Neuronal stem cell (in vitro differentiated cells): Measurements from ENCODE around the gene RDH16.
"Not testable (repeated sequence)": the region's sequence is repeated elsewhere in the genome, so short reads cannot be mapped to it uniquely, and the experiment has no call there.

Experiments
- DNase-seq: peaks from one replicate; pipeline ENCODE4 v3.0.0-alpha.2; 2013; ENCODE audit warnings: low spot score
- H2AFZ ChIP-seq: one replicate; pipeline ENCODE4 v1.6.1; 2013; ENCODE audit warnings: mild to moderate bottlenecking, low read length, inconsistent platforms
- H2AK5ac ChIP-seq: 2 replicates; pipeline ENCODE4 v1.6.1; 2013; ENCODE audit warnings: low read depth, mild to moderate bottlenecking, inconsistent platforms, low read length, moderate library complexity, mixed read lengths
- H2BK120ac ChIP-seq: 2 replicates; pipeline ENCODE4 v1.6.1; 2013; ENCODE audit warnings: low read depth, mild to moderate bottlenecking, inconsistent platforms, low read length, moderate library complexity, mixed read lengths
- H2BK12ac ChIP-seq: one replicate; pipeline ENCODE4 v1.6.1; 2013; ENCODE audit warnings: low read length, inconsistent platforms
- H2BK15ac ChIP-seq: 2 replicates; pipeline ENCODE4 v1.6.1; 2013; ENCODE audit warnings: mild to moderate bottlenecking, low read length, inconsistent platforms, mixed read lengths
- H2BK5ac ChIP-seq: one replicate; pipeline ENCODE4 v1.6.1; 2013; ENCODE audit warnings: inconsistent platforms, mild to moderate bottlenecking, low read length, moderate library complexity
- H3K14ac ChIP-seq: one replicate; pipeline ENCODE4 v1.6.1; 2013; ENCODE audit warnings: low read length, inconsistent platforms
- H3K18ac ChIP-seq: 2 replicates; pipeline ENCODE4 v1.6.1; 2013; ENCODE audit warnings: low read length, inconsistent platforms
- H3K23ac ChIP-seq: 2 replicates; pipeline ENCODE4 v1.6.1; 2013; ENCODE audit warnings: low read depth, mild to moderate bottlenecking, mixed read lengths, low read length, inconsistent platforms; ENCODE audit not compliant: poor library complexity
- H3K27ac ChIP-seq: replicated peaks from 3 replicates; pipeline ENCODE4 v1.5.1; 2013; ENCODE audit warnings: low read length, inconsistent platforms
- H3K27me3 ChIP-seq, 3 experiments: 2 replicates each; pipeline ENCODE4 v1.6.1; 2013; ENCODE audit warnings: low read length in 3 of 3, mild to moderate bottlenecking in 2 of 3, inconsistent platforms in 1 of 3, low read depth in 1 of 3, mixed read lengths in 1 of 3, moderate library complexity in 1 of 3; ENCODE audit not compliant: control insufficient read depth in 3 of 3, insufficient read depth in 3 of 3
- H3K36me3 ChIP-seq, 2 donors: replicated peaks in 1 of 2; 2 replicates each; pipeline ENCODE4 v1.6.1; 2013; ENCODE audit warnings: low read length in 2 of 2; ENCODE audit not compliant: control insufficient read depth in 2 of 2, insufficient read depth in 2 of 2
- H3K4ac ChIP-seq: 2 replicates; pipeline ENCODE4 v1.6.1; 2013; ENCODE audit warnings: inconsistent platforms, mild to moderate bottlenecking, low read length, moderate library complexity
- H3K4me1 ChIP-seq, 2 donors: 1 replicate in 1 of 2; 2 replicates in 1 of 2; pipeline ENCODE4 v1.6.1; 2013; ENCODE audit warnings: low read length in 2 of 2, low read depth in 1 of 2; ENCODE audit not compliant: control insufficient read depth in 2 of 2, insufficient read depth in 1 of 2
- H3K4me2 ChIP-seq: one replicate; pipeline ENCODE4 v1.6.1; 2013; ENCODE audit warnings: mild to moderate bottlenecking, low read length, inconsistent platforms; ENCODE audit not compliant: insufficient read depth, poor library complexity, severe bottlenecking
- H3K4me3 ChIP-seq, 2 donors: 2 replicates each; pipeline ENCODE4 v1.5.1; 2013; ENCODE audit warnings: low read length in 2 of 2, mild to moderate bottlenecking in 2 of 2, inconsistent platforms in 1 of 2, moderate library complexity in 1 of 2
- H3K79me1 ChIP-seq: one replicate; pipeline ENCODE4 v1.6.1; 2013; ENCODE audit warnings: low read depth, mild to moderate bottlenecking, inconsistent platforms, low read length, moderate library complexity
- H3K9ac ChIP-seq: one replicate; pipeline ENCODE4 v1.6.1; 2013; ENCODE audit warnings: mild to moderate bottlenecking, low read depth, low read length, inconsistent platforms; ENCODE audit not compliant: poor library complexity
- H3K9me3 ChIP-seq, 2 donors: replicated peaks in 1 of 2; 2 replicates each; pipeline versions ENCODE3 to v1.6.1; 2013; ENCODE audit warnings: low read length in 2 of 2, mild to moderate bottlenecking in 2 of 2, inconsistent platforms in 1 of 2, low read depth in 1 of 2, mixed read lengths in 1 of 2, moderate library complexity in 1 of 2; ENCODE audit not compliant: control insufficient read depth in 2 of 2, insufficient read depth in 1 of 2
- H4K8ac ChIP-seq: one replicate; pipeline ENCODE4 v1.6.1; 2013; ENCODE audit warnings: low read depth, mild to moderate bottlenecking, inconsistent platforms, low read length, moderate library complexity
- H4K91ac ChIP-seq: one replicate; pipeline ENCODE4 v1.6.1; 2013; ENCODE audit warnings: low read length, low read depth, mild to moderate bottlenecking, inconsistent platforms; ENCODE audit not compliant: poor library complexity
- WGBS, 2 donors: extraction: QIAGEN DNeasy Blood & Tissue Kit; methylation state at CpG; one replicate each; pipeline ENCODE4 v1.1.7; 2013; ENCODE audit warnings: missing lambda C conversion rate in 2 of 2, mixed read lengths in 1 of 2; ENCODE audit not compliant: insufficient read length in 2 of 2, insufficient replicate concordance in 1 of 2; ENCODE audit errors: extremely low coverage in 2 of 2; 5-methylcytosine and 5-hydroxymethylcytosine counted together

RDH16 gene

DNA sequence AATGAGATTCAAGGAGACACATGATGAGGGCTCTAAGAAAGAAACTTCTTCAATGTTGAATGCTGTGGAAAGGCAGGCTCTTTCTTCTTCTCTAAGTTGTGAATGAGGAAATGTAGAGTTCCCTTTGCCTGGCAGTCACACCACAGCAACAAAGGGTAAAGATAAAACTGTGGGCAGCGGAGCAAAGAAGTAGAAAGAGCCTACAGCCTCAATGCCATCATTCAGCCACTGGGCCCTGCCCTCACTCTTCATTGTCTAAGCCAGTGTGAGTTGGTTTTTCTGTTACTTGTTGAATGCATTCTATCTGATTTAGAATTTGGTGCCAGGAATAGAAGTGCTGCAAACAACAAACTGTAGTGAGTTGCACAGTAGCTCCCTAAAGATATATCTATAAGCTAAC is 35.4 kb downstream of the RDH16 start:
- H3K27ac ChIP-seq = no peak overlapping the region
- no peak overlapping the region for H2BK5ac ChIP-seq
- WGBS, 2 donors = no CpG with 5 or more reads among the region's 1 CpG
- no peaks in the 10 kb centered on the region for H3K4me1 ChIP-seq
- H3K9me3 ChIP-seq = peaks cover 0 to 2% of the 10 kb centered on the region in 2 donors
- no peak overlapping the region for H3K23ac ChIP-seq
- H3K79me1 ChIP-seq = no peaks in the 10 kb centered on the region
- H4K91ac ChIP-seq = no peak overlapping the region
- H3K4ac ChIP-seq = no peak overlapping the region
- H3K36me3 ChIP-seq = no peaks in the 10 kb centered on the region
- H3K18ac ChIP-seq = no peak overlapping the region
- no peak overlapping the region for H2AFZ ChIP-seq
- H2BK120ac ChIP-seq = no peak overlapping the region
- no peak for DNase-seq
- no peak overlapping the region for H3K14ac ChIP-seq
- no peak overlapping the region for H3K9ac ChIP-seq
- no peak overlapping the region for H4K8ac ChIP-seq
- no peak overlapping the region for H2AK5ac ChIP-seq
- H3K27me3 ChIP-seq = peaks cover 0 to 6% (median 0%) of the 10 kb centered on the region in 3 experiments
- H2BK15ac ChIP-seq = no peak overlapping the region
- H3K4me3 ChIP-seq = no peak overlapping the region
- no peak overlapping the region for H2BK12ac ChIP-seq
- H3K4me2 ChIP-seq = no peak overlapping the region

DNA sequence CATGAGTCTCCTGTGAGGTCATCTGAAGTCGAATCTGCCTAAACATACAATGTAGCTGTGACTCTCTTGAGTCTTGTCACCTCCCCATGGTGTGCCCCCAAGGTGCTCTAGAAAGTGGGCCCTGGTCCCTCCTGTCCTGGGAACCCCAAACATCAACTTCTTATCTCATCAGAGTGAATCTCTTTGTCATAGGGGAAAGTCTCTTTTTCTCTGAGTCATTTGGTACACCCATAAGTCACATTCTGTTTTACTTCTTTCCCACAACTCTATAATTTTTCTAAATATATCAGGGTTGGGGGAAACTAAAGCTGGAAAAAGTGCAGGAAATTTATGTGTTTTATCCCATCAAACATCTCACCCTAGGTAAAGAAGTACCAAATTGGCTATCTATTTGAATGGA is 36.1 kb downstream of the RDH16 start:
- Histone ChIP-seq H3K36me3 (no peaks in the 10 kb centered on the region), H3K9ac (no peak overlapping the region), H2BK5ac (no peak overlapping the region), H3K14ac (no peak overlapping the region), H4K8ac (no peak overlapping the region), H2BK15ac (no peak overlapping the region), H3K4ac (no peak overlapping the region), H3K23ac (no peak overlapping the region), H2AFZ (no peak overlapping the region), H3K9me3 (peaks cover 0 to 2% of the 10 kb centered on the region in 2 donors), H4K91ac (no peak overlapping the region), H3K18ac (no peak overlapping the region), H3K4me1 (no peaks in the 10 kb centered on the region), H3K27me3 (peaks cover 0 to 6% (median 0%) of the 10 kb centered on the region in 3 experiments), H3K4me2 (no peak overlapping the region), H2BK120ac (no peak overlapping the region), H2BK12ac (no peak overlapping the region), H2AK5ac (no peak overlapping the region), H3K79me1 (no peaks in the 10 kb centered on the region), H3K4me3 (no peak overlapping the region), H3K27ac (no peak overlapping the region)
- no peak for DNase-seq
- no CpG with 5 or more reads among the region's 1 CpG for WGBS, 2 donors

DNA sequence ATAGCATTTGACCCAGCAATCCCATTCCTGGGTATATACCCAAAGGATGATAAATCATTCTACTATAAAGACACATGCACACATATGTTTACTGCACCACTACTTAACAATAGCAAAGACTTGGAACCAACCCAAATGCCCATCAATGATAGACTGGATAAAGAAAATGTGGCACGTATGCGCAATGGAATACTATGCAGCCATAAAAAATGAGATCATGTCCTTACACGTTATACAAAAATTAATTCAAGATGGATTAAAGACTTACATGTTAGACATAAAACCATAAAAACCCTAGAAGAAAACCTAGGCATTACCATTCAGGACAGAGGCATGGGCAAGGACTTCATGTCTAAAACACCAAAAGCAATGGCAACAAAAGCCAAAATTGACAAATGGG is 39.3 kb downstream of the RDH16 start:
- not testable (repeated sequence) for H2BK5ac ChIP-seq, H4K8ac ChIP-seq, DNase-seq, H3K79me1 ChIP-seq, H3K27me3 ChIP-seq, H3K36me3 ChIP-seq, H3K4me1 ChIP-seq, H2AFZ ChIP-seq, H4K91ac ChIP-seq, H3K9me3 ChIP-seq, H3K18ac ChIP-seq, H2AK5ac ChIP-seq, H3K4ac ChIP-seq, H3K9ac ChIP-seq, H3K23ac ChIP-seq, H2BK15ac ChIP-seq, H3K27ac ChIP-seq, H3K14ac ChIP-seq, H2BK12ac ChIP-seq, H3K4me3 ChIP-seq, H3K4me2 ChIP-seq, H2BK120ac ChIP-seq
- no CpG with 5 or more reads among the region's 3 CpGs for WGBS, 2 donors

DNA sequence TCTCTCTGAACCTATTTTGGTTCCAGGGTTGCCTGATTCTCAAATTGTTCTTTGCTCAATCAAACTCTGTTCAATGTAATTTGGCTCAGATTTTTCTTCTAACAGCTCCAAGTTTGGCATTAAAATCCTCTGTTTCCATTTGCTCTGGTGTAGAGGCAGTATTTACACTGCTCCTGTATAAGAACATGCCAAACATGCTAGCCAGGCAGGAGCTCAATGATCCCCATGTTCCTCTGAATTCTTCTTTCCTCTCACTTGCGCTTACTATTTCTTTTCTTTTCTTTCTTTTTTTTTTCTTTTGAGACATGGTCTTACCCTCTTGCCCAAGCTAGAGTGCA is 40.4 kb downstream of the RDH16 start:
- no peaks in the 10 kb centered on the region for H3K79me1 ChIP-seq
- H2BK120ac ChIP-seq = no peak overlapping the region
- no peak overlapping the region for H3K9ac ChIP-seq
- no peak overlapping the region for H2AK5ac ChIP-seq
- WGBS, 2 donors = no CpG with 5 or more reads among the region's 1 CpG
- H2BK12ac ChIP-seq = no peak overlapping the region
- no peak overlapping the region for H4K91ac ChIP-seq
- H3K4ac ChIP-seq = no peak overlapping the region
- no peak overlapping the region for H3K4me3 ChIP-seq
- no peak overlapping the region for H2BK5ac ChIP-seq
- peaks cover 0 to 2% of the 10 kb centered on the region in 2 donors for H3K9me3 ChIP-seq
- no peak overlapping the region for H3K23ac ChIP-seq
- H3K27ac ChIP-seq = no peak overlapping the region
- H3K4me2 ChIP-seq = no peak overlapping the region
- H3K36me3 ChIP-seq = no peaks in the 10 kb centered on the region
- H2AFZ ChIP-seq = no peak overlapping the region
- H3K18ac ChIP-seq = no peak overlapping the region
- no peak overlapping the region for H3K14ac ChIP-seq
- no peak overlapping the region for H4K8ac ChIP-seq
- no peak for DNase-seq
- H3K4me1 ChIP-seq = no peaks in the 10 kb centered on the region
- H3K27me3 ChIP-seq = no peaks in the 10 kb centered on the region
- H2BK15ac ChIP-seq = no peak overlapping the region
